Keratinocyte (primary cell): Measurements from ENCODE around the gene SCMH1. TPM values are rescaled to one million over a fixed set of nuclear protein-coding genes. Genes with fewer than 3 reads are reported as not detected.

Source experiments
- DNase-seq: peaks from one replicate; pipeline ENCODE4 v3.0.0-alpha.2; 2011; ENCODE audit warnings: low read depth, missing footprints, low spot score
- FAIRE-seq: peaks from 2 replicates; lab custom pipeline; 2011; peaks lifted over from hg19 to GRCh38; lab: Jason Lieb, UNC
- H2AFZ ChIP-seq: 2 replicates; pipeline ENCODE4 v1.6.0; 2012; ENCODE audit warnings: low read length, control low read depth, inconsistent platforms; ENCODE audit not compliant: control insufficient read depth
- H3K27ac ChIP-seq: 2 replicates; pipeline ENCODE4 v1.5.1; 2011; ENCODE audit warnings: low read length; ENCODE audit not compliant: control insufficient read depth, insufficient read depth
- H3K27me3 ChIP-seq: 3 replicates; pipeline ENCODE4 v1.6.0; 2011; ENCODE audit warnings: low read length; ENCODE audit not compliant: control insufficient read depth, insufficient read depth; ENCODE audit errors: extremely low read depth
- H3K36me3 ChIP-seq, 2 experiments: 2 replicates in 1 of 2; 3 replicates in 1 of 2; pipeline ENCODE4 v1.5.1; 2011; ENCODE audit warnings: low read length in 2 of 2, mild to moderate bottlenecking in 1 of 2; ENCODE audit not compliant: control insufficient read depth in 2 of 2, insufficient read depth in 2 of 2; ENCODE audit errors: extremely low read depth in 1 of 2
- H3K4me1 ChIP-seq: 3 replicates; pipeline ENCODE4 v1.5.1; 2011; ENCODE audit warnings: low read length; ENCODE audit not compliant: control insufficient read depth, insufficient read depth; ENCODE audit errors: extremely low read depth
- H3K4me2 ChIP-seq: 3 replicates; pipeline ENCODE4 v1.6.0; 2011; ENCODE audit warnings: low read depth, low read length; ENCODE audit not compliant: control insufficient read depth, insufficient read depth; ENCODE audit errors: extremely low read depth
- H3K4me3 ChIP-seq, 3 experiments: fragments of 200-600 bp in 1 of 3; sonication (generic) in 1 of 3; 2 replicates in 2 of 3; 3 replicates in 1 of 3; pipeline ENCODE4 v1.5.1; 2011 to 2016; ENCODE audit warnings: low read length in 3 of 3, mild to moderate bottlenecking in 3 of 3, control low read depth in 2 of 3, inconsistent platforms in 1 of 3, low read depth in 1 of 3, mixed read lengths in 1 of 3, mixed run types in 1 of 3, moderate library complexity in 1 of 3; ENCODE audit not compliant: control insufficient read depth in 2 of 3, insufficient read depth in 2 of 3; ENCODE audit errors: extremely low read depth in 1 of 3
- H3K79me2 ChIP-seq: 2 replicates; pipeline ENCODE4 v1.6.0; 2012; ENCODE audit warnings: low read length; ENCODE audit not compliant: control insufficient read depth, insufficient read depth
- H3K9ac ChIP-seq: 3 replicates; pipeline ENCODE4 v1.6.0; 2011; ENCODE audit warnings: low read length; ENCODE audit not compliant: control insufficient read depth, insufficient read depth; ENCODE audit errors: extremely low read depth
- H3K9me1 ChIP-seq: 3 replicates; pipeline ENCODE4 v1.6.0; 2011; ENCODE audit warnings: low read length; ENCODE audit not compliant: control insufficient read depth, insufficient read depth; ENCODE audit errors: extremely low read depth
- H3K9me3 ChIP-seq: 2 replicates; pipeline ENCODE4 v1.5.1; 2012; ENCODE audit warnings: low read depth, low read length; ENCODE audit not compliant: control insufficient read depth
- H4K20me1 ChIP-seq: 3 replicates; pipeline ENCODE4 v1.6.0; 2011; ENCODE audit warnings: low read length; ENCODE audit not compliant: control insufficient read depth, insufficient read depth; ENCODE audit errors: extremely low read depth
- CTCF ChIP-seq, 3 experiments: IDR thresholded peaks in 1 of 3; conservative IDR thresholded peaks in 1 of 3; optimal IDR thresholded peaks in 1 of 3; 2 replicates in 2 of 3; 3 replicates in 1 of 3; pipeline versions ENCODE3 to v1.5.1; 2011; ENCODE audit warnings: low read length in 3 of 3, mild to moderate bottlenecking in 3 of 3, moderate library complexity in 2 of 3, control low read depth in 1 of 3, inconsistent platforms in 1 of 3; ENCODE audit not compliant: insufficient read depth in 2 of 3; ENCODE audit errors: extremely low read depth in 1 of 3
- EZH2 ChIP-seq: IDR thresholded peaks from one replicate; pipeline ENCODE4 v1.6.1; 2012; ENCODE audit warnings: inconsistent platforms, mild to moderate bottlenecking, low read length, moderate library complexity
- dilution Hi-C: fragments of 300-500 bp; cut with MboI; formaldehyde crosslinking; loops from one replicate; pipeline ENCODE4 v1.7.0; 2020; ENCODE audit warnings: low sequenced_read_pairs; ENCODE audit not compliant: extremely low pct_ligation_motif_present
- polyA plus RNA-seq, 5 experiments: library from polyadenylated mRNA; depleted of rRNA in 3 of 5; stranded (reverse) in 3 of 5; stranded (forward) in 1 of 5; unstranded in 1 of 5; fragments of >200 nt; gene quantifications; 1 replicate in 1 of 5; 2 replicates in 3 of 5; 3 replicates in 1 of 5; pipeline versions ENCODE4 v1.2.1 to v1.2.3, GENCODE V29; 2011 to 2012; ENCODE audit warnings: missing spikeins in 2 of 5, low read depth in 1 of 5, low replicate concordance in 1 of 5

Gene SCMH1
- polyA plus RNA-seq, 1 donor (not counting 4 experiments of a cell fraction or from before 2014, with no cell fraction given), result 29.9 TPM

- H3K9ac ChIP-seq, result no peak overlapping the region
- H3K9me1 ChIP-seq, result no peaks in the 10 kb centered on the region
- H3K79me2 ChIP-seq, result no peaks in the 10 kb centered on the region
- H4K20me1 ChIP-seq, result no peaks in the 10 kb centered on the region
- H2AFZ ChIP-seq, result no peak overlapping the region
- TF ChIP-seq CTCF (optimal IDR thresholded peaks at IDR 0.05 in 1 of 3, IDR thresholded peaks at IDR 0.05 in 1 of 3, conservative IDR thresholded peaks at IDR 0.05 in 1 of 3; ENCODE audit: extremely low read depth in 1 of 3, insufficient read depth in 2 of 3, low read length in 3 of 3), result no peak
- no peak for TF ChIP-seq EZH2
- H3K36me3 ChIP-seq, result peaks cover 0 to 2% of the 10 kb centered on the region in 2 experiments
- no peak overlapping the region for H3K27ac ChIP-seq
- no peaks in the 10 kb centered on the region for H3K27me3 ChIP-seq
- H3K4me1 ChIP-seq, result peaks cover 5% of the 10 kb centered on the region
- no peak overlapping the region for H3K4me3 ChIP-seq
- H3K9me3 ChIP-seq, result no peaks in the 10 kb centered on the region
- dilution Hi-C loops, result no loop called here
- FAIRE-seq (no peak), DNase-seq (no peak)
- H3K4me2 ChIP-seq, result no peak overlapping the region
These were observed 83.8 kb downstream of the SCMH1 start for GRCh38 chr1:41158147-41158875.

GRCh38 chr1:41155105-41155504, 87.0 kb downstream of the SCMH1 start:
- no peaks in the 10 kb centered on the region for H3K9me1 ChIP-seq
- no peak for TF ChIP-seq CTCF (optimal IDR thresholded peaks at IDR 0.05 in 1 of 3, IDR thresholded peaks at IDR 0.05 in 1 of 3, conservative IDR thresholded peaks at IDR 0.05 in 1 of 3; ENCODE audit: extremely low read depth in 1 of 3, insufficient read depth in 2 of 3, low read length in 3 of 3)
- no peak for TF ChIP-seq EZH2
- FAIRE-seq, result no peak
- no peak overlapping the region for H3K4me2 ChIP-seq
- H3K4me3 ChIP-seq, result no peak overlapping the region
- no peak overlapping the region for H2AFZ ChIP-seq
- no peaks in the 10 kb centered on the region for H3K27me3 ChIP-seq
- H3K4me1 ChIP-seq, result peaks cover 19% of the 10 kb centered on the region
- no peak overlapping the region for H3K9ac ChIP-seq
- H3K27ac ChIP-seq, result no peak overlapping the region
- H3K79me2 ChIP-seq, result no peaks in the 10 kb centered on the region
- H3K9me3 ChIP-seq, result no peaks in the 10 kb centered on the region
- H3K36me3 ChIP-seq, result peaks cover 0 to 2% of the 10 kb centered on the region in 2 experiments
- no peaks in the 10 kb centered on the region for H4K20me1 ChIP-seq
- dilution Hi-C loops, result no loop called here
- DNase-seq, result no peak
